Measurements from ENCODE around the gene SLC1A1.
"Not testable (repeated sequence)": the region's sequence is repeated elsewhere in the genome, so short reads cannot be mapped to it uniquely, and the experiment has no call there.

SLC1A1 gene

GRCh38 chr9:4519604-4520003, 29.3 kb downstream of the SLC1A1 start:
- H3K4me3 ChIP-seq (ENCODE audit: low read depth, low read length): no peak overlapping the region
- TF ChIP-seq, protein P1, sequence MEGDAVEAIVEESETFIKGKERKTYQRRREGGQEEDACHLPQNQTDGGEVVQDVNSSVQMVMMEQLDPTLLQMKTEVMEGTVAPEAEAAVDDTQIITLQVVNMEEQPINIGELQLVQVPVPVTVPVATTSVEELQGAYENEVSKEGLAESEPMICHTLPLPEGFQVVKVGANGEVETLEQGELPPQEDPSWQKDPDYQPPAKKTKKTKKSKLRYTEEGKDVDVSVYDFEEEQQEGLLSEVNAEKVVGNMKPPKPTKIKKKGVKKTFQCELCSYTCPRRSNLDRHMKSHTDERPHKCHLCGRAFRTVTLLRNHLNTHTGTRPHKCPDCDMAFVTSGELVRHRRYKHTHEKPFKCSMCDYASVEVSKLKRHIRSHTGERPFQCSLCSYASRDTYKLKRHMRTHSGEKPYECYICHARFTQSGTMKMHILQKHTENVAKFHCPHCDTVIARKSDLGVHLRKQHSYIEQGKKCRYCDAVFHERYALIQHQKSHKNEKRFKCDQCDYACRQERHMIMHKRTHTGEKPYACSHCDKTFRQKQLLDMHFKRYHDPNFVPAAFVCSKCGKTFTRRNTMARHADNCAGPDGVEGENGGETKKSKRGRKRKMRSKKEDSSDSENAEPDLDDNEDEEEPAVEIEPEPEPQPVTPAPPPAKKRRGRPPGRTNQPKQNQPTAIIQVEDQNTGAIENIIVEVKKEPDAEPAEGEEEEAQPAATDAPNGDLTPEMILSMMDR (IDR thresholded peaks at IDR 0.05; ENCODE audit: control insufficient read depth, extremely low read depth, insufficient read depth): no peak
- no peak for DNase-seq (ENCODE audit: low read depth)

GRCh38 chr9:4520055-4520454, 29.8 kb downstream of the SLC1A1 start:
- no peak for DNase-seq (ENCODE audit: low read depth)
- no peak overlapping the region for H3K4me3 ChIP-seq (ENCODE audit: low read depth, low read length)
- TF ChIP-seq, protein P1 (IDR thresholded peaks at IDR 0.05; ENCODE audit: control insufficient read depth, extremely low read depth, insufficient read depth): no peak

GRCh38 chr9:4530375-4530774, 40.1 kb downstream of the SLC1A1 start:
- H3K4me3 ChIP-seq (ENCODE audit: low read depth, low read length): no peak overlapping the region
- no peak for DNase-seq (ENCODE audit: low read depth)
- TF ChIP-seq, protein P1 (IDR thresholded peaks at IDR 0.05; ENCODE audit: control insufficient read depth, extremely low read depth, insufficient read depth): no peak

DNA sequence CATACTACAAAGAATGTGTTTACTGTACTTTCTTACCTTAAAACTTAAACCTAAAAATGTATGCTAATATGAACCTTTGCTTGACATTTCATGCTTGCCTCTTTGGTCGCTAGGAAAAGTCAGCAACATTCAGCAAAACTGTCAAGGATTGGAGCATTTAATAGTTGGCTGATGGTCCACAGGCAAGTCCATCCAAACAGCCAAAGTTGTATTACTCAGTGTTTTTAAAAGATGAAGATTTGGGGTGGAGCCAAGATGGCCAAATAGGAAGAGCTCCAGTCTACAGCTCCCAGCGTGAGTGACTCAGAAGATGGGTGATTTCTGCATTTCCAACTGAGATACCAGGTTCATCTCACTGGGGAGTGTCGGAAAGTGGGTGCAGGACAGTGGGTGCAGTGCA, 40.6 kb downstream of the SLC1A1 start:
- H3K4me3 ChIP-seq (ENCODE audit: low read depth, low read length); DNase-seq (ENCODE audit: low read depth): not testable (repeated sequence)

DNA sequence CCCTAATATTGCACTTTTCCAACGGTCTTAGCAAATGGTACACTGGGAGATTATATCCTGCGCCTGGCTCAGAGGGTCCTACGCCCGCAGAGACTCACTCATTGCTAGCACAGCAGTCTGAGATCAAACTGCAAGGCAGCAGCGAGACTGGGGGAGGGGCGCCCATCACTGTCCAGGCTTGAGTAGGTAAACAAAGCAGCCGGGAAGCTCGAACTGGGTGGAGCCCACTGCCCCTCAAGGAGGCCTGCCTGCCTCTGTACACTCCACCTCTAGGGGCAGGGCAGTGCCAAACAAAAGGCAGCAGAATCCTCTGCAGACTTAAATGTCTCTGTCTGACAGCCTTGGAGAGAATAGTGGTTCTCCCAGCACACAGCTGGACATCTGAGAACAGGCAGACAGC, 41.1 kb downstream of the SLC1A1 start:
- H3K4me3 ChIP-seq (ENCODE audit: low read depth, low read length); DNase-seq (ENCODE audit: low read depth): not testable (repeated sequence)

GRCh38 chr9:4533881-4534280, 43.6 kb downstream of the SLC1A1 start:
- DNase-seq (ENCODE audit: low read depth); H3K4me3 ChIP-seq (ENCODE audit: low read depth, low read length): not testable (repeated sequence)

DNA sequence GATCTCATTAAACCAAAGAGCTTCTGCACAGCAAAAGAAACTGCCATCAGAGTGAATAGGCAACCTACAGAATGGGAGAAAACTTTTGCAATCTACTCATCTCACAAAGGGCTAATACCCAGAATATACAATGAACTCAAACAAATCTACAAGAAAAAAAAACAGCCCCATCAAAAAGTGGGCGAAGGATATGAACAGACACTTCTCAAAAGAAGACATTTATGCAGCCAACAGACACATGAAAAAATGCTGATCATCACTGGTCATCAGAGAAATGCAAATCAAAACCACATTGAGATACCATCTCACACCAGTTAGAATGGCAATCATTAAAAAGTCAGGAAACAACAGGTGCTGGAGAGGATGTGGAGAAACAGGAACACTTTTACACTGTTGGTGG, 45.9 kb downstream of the SLC1A1 start:
- H3K4me3 ChIP-seq (ENCODE audit: low read depth, low read length); DNase-seq (ENCODE audit: low read depth): not testable (repeated sequence)

- no peak for DNase-seq (ENCODE audit: low read depth)
- TF ChIP-seq, protein P1 (IDR thresholded peaks at IDR 0.05; ENCODE audit: control insufficient read depth, extremely low read depth, insufficient read depth): no peak
- no peak overlapping the region for H3K4me3 ChIP-seq (ENCODE audit: low read depth, low read length)
Measured at GRCh38 chr9:4537581-4537980, 47.3 kb downstream of the SLC1A1 start.

DNA sequence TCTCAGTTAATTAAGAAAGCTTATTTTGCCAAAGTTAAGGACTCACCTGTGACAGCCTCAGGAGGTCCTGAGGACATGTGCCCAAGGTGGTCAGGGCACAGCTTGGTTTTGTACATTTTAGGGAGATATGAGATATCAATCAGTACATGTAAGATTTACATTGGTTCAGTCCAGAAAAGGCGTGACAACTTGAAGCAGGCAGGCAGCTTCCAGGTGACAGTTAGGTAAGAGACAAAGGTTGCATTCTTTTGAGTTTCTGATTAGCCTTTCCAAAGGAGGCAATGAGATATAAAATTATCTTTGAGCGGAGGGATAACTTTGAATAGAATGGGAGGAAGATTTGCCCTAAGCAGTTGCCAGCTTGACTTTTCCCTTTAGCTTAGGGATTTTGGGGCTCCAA, 47.8 kb downstream of the SLC1A1 start:
- TF ChIP-seq, protein P1 (IDR thresholded peaks at IDR 0.05; ENCODE audit: control insufficient read depth, extremely low read depth, insufficient read depth): no peak
- H3K4me3 ChIP-seq (ENCODE audit: low read depth, low read length): no peak overlapping the region
- no peak for DNase-seq (ENCODE audit: low read depth)
